Retinal pigment epithelial cell (primary cell): ENCODE measurements around the gene JAKMIP2.

Experiments
- DNase-seq: peaks from one replicate; pipeline ENCODE4 v3.0.0-alpha.2; 2010; ENCODE audit warnings: low read depth
- H3K4me3 ChIP-seq: 2 replicates; pipeline ENCODE4 v1.5.1; 2011; ENCODE audit warnings: mild to moderate bottlenecking, low read length, control low read depth, moderate library complexity
- CTCF ChIP-seq: conservative IDR thresholded peaks from 2 replicates; pipeline ENCODE4 v1.5.1; 2011; ENCODE audit warnings: low read depth, low read length, control low read depth, inconsistent platforms

The JAKMIP2 gene

DNA sequence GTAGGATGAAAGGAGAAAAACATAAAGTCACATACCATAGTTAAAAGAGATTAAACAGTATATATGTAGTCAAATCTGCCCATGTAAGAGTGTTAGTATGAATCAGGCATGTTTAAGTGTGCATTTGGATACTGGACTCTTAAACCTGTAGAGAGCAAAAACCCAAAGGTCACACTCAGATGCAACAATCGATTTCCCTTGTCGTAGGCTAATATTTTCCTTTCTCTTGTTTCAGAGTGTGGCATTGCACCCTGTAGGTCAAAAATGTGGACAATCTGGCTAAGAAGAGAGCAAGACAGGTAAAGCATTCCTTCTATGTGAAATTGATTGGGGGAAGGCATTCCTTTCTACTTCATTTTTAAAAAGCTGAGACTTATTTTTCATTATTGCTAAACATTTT lies 8.9 kb downstream of the JAKMIP2 start:
- H3K4me3 ChIP-seq = no peak overlapping the region
- no peak for DNase-seq
- TF ChIP-seq CTCF = no peak

- DNase-seq = no peak
- TF ChIP-seq CTCF = no peak
- H3K4me3 ChIP-seq = no peak overlapping the region
These were observed 9.4 kb downstream of the JAKMIP2 start for GRCh38 chr5:147773139-147773538.

GRCh38 chr5:147767048-147767447 lies 15.5 kb downstream of the JAKMIP2 start:
- no peak overlapping the region for H3K4me3 ChIP-seq
- TF ChIP-seq CTCF = no peak
- DNase-seq = no peak

DNA sequence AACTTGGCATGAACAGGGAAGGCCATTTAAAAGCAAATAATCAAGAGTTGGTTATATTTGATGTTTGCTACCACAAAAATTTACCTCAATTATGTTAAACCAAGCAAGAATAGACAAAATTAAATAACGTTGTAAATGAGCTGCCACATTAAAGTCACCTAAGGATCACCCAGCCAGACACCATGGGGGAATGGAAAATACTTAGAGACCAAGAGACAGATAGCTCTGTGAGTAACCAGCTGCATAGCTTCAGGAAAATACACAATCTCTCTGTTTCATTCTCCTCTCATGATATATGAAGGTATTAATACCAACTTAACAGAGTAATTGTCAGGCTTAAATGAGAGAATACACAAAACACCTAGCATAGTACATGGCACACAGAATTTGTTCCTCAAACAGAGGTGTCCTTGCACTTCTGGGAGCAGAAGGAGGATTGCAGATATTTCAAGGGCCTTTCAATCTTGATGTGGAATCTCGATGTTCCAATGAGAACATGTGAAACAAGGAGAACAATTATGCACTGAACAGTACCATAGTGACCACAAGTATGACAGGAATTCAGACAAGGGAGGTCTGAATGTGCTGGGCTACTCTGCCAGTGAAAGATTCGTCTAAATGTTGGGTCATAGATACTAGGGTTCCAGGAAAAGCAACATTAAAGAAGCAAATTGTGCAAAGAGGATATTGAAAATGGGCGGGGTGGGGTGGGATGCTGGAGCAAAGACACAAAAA lies 18.6 kb downstream of the JAKMIP2 start:
- no peak overlapping the region for H3K4me3 ChIP-seq
- TF ChIP-seq CTCF = no peak
- peak; percentile 76 for DNase-seq

GRCh38 chr5:147760086-147760875 lies 22.2 kb downstream of the JAKMIP2 start:
- no peak for TF ChIP-seq CTCF
- no peak for DNase-seq
- no peak overlapping the region for H3K4me3 ChIP-seq

- DNase-seq = no peak
- TF ChIP-seq CTCF = no peak
- H3K4me3 ChIP-seq = no peak overlapping the region
These were observed 23.1 kb downstream of the JAKMIP2 start for GRCh38 chr5:147759441-147759840.

DNA sequence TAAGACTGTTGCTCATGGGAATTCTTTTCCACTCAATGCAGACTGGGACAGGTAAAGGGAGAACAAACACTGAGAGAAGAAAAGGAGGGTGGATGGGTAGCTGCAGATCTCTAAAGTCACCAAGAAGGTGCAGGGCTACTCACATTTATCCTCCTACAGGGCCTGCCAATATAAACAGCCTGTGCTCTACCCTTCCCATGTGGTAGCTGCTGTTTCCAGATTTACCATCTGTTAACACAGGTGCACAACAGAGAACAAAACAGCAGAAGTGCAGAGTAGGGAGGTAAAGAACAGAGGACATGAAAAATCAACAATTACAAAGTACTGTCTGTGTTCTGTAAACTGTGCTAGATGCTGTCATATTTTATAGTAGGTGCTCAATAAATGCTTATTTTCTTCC lies 26.0 kb downstream of the JAKMIP2 start:
- no peak for DNase-seq
- TF ChIP-seq CTCF = no peak
- H3K4me3 ChIP-seq = no peak overlapping the region
